Measurements from ENCODE around the gene SQSTM1. TPM values are rescaled to one million over a fixed set of nuclear protein-coding genes. Genes with fewer than 3 reads are reported as not detected.
A peak's percentile ranks its signal among the peaks of the same experiment; 100 is the strongest.

SQSTM1 gene
- total RNA-seq, 1 donor from 2014 or later, result 265 TPM

DNA sequence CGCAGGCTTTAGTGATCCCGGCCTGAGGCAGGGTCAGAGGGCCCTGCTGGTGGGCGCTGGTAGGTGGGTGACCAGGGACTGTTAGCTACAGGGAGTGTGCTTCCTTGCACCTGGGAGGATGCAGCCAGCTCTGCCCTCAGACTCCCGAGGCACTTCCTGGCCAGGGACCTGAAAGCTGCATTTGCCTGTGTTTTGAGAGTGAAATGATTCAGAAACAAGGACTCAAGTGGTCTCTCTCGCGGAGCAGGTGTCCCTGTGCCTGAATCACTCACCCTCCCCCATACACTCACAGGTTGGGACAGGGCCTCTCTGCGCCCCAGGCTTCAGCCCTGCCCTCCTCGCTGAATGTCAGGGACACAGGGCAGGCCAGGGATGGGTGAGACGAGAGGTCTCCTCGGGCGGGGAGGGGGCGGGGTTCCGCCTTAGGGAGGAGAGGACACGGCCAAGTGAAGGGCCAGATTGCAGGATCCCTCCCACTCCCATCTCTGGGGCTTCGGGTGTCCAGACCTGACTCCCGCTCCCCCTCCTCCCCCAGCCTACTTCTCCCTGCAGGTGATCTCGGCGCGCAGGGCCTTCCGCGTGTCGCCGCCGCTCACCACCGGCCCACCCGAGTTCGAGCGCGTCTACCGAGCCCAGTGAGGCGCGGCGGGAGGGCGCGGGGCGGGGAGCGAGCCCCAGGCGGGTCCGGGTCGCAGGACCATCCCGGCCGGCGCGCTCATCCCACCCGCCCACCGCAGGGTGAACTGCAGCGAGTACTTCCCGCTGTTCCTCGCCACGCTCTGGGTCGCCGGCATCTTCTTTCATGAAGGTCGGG lies 25.4 kb upstream of the SQSTM1 start:
- peak; percentile 54 for DNase-seq (ENCODE audit: low spot score)

DNA sequence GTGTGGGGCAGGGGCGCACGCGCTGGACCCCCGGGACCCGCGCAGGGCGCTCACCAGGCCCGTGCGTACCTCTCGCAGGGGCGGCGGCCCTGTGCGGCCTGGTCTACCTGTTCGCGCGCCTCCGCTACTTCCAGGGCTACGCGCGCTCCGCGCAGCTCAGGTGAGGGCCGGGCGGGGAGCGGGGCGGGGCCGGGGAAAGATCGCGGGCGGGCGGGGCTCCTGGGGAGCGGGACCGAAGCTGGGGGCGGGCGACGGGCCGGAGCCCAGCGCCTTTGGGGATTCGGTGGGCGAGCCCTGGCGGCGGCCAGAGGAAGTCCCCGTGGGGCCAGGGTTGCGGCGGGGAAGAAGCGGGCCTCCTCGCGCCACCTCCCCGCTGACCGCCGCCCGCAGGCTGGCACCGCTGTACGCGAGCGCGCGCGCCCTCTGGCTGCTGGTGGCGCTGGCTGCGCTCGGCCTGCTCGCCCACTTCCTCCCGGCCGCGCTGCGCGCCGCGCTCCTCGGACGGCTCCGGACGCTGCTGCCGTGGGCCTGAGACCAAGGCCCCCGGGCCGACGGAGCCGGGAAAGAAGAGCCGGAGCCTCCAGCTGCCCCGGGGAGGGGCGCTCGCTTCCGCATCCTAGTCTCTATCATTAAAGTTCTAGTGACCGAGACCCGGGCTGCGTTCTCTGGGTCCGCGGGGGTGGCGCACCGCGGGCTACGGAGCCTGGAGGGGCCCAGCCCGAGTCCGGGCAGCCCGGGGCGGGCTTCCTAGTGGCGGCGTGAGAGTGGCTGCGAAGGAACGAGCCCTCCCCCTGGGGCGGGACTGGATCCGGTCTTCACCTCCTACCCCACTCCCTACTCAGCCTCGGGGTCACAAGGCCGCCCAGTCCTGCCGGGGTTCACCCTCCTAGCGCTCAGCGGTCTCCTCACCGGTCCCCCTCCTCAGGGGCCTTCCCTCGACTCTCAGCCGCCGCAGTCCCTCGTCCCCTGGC lies 24.6 kb upstream of the SQSTM1 start:
- peak; percentile 80 for DNase-seq (ENCODE audit: low spot score)

DNA sequence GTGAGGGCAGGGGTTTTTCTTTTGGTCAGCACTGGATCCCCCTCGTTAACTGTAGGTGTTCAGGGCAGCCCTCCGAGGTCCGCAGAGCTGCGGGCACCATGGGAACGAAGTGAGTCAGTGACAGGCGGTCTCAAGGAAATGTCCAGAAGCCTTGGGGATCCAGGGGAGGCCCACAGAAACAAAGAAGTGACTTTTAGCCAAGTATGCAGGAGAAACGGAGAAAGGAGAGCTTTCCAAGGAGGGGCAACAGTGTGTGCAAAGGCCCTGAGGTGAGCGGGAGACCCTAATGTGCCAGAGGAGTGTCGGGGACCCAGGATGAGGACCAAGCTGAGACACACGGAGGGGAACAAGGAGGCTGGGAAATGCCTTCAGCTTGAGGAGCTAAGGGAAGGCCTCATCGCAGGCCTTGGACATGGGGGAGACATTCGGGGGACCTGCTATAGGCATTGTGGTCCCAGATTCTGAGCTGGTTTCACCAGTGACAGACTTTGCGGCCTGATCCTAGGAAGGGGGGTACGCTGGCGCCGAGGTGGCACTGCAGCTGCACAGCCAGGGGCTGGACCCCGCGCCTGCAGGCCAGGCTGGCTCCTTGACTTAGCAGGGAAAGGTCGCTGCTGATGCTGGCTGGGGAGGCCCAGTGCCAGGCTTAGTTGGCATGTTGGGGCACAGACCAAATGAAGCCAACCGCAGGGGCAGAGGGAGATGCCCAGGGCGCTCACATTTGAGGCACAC lies 23.7 kb upstream of the SQSTM1 start:
- DNase-seq (ENCODE audit: low spot score), result peak; percentile 44

DNA sequence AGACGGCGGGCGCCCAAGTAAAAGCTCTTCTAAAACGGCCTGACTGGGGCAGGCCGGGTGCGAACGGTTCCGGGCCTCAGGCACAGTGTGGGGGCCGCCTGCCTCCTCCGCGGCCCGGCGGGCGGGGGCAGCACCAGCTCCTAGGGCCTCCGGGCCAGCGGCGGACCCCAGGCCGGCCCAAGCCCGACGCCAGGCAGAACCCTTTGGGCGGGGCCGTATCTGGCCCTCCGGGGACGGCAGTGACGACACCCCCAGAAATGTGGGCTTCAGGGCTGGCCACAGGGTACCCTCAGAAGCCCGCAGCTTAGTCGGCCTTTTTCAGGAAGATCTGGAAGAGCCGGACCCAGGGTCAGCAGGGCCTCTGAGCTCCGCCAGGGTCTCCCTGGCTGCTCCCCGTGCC lies 23.0 kb upstream of the SQSTM1 start:
- no peak for DNase-seq (ENCODE audit: low spot score)

DNA sequence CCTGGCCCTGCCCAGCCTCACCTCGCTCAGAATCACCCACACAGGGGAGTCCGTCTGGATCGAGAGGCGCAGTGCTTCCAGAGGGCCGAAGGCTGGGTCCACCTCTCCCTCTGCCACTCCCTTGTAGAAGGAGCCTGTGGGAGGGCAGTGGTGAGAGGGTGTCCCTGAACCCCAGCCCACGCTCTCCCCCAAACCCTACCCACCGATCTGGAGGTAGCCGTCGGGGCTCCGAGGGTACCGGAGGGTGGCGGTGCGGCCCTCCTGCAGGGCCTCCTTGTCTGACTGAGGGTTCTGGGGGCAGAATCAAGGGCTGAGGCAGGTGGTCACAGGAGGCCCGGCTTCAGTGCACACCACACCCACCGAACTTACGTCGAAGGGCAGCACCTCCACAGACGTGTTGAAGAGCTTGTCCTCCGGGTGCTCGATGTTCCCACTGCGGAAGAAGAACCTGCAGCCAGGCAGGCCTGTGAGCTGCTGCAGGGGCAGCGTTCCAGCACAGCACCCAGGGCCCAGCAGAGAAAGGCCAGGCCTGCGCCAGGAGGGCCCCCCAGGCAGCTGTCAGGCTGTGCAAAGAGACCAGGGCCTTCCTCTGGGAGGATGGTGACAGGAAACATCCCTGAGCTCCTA lies 22.4 kb upstream of the SQSTM1 start:
- no peak for DNase-seq (ENCODE audit: low spot score)

DNA sequence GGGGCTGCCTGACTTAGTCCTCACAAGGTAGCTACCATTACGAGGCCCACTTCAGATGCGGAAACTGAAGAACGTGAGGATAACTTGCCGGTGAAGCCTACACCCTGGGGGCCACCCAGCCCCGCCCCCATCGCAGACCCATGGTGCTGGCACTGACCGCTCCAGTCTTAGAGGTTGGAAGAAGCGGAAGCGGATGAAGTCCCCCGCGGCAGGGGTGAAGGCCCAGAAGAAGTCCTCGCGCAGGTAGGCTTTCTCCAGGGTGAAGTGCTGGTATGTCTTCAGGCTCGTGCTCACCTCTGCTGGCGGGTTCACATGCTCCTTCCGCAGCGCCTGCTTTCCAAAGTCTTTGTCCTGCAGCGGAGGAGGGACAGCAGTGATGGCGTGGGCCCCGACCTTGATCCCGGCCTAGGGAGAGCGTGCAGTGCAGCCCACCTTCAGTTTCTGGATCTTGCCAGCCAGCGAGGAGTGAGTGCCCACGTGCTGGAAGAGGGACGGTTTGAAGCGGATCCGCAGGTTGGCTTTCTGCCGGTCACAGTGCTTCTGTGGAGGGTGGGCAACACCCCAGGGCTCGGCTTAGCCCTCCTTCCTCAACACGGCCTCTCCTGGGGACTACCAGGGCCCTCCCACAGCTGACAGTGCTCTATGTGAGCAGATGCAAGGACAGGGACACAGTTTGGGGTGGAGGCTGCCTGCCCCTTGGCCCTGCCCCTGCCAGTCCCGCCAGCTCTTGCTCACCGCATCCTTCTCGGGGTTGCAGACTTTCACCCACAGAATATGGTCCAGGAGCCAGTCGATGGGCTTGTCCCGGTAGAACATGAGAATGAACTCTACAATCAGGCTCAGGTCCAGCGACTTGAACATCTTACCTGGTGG lies 21.7 kb upstream of the SQSTM1 start:
- peak; percentile 43 for DNase-seq (ENCODE audit: low spot score)

DNA sequence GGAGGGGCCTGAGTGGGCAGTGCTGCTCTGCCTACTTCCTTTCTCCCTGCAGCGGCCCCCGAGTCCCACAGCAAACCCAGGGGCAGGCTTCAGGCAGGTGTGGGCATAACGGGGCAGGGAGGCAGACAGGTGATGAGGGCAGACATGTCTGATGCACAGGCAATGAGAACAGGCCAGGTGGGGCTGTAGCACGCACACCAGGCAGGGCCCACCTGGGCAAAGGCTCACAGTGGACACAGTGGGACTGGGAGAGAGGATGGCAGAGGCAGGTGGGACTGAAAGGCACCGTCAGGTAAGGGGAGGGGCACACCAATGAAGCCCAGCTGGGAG lies 21.1 kb upstream of the SQSTM1 start:
- DNase-seq (ENCODE audit: low spot score), result no peak

DNA sequence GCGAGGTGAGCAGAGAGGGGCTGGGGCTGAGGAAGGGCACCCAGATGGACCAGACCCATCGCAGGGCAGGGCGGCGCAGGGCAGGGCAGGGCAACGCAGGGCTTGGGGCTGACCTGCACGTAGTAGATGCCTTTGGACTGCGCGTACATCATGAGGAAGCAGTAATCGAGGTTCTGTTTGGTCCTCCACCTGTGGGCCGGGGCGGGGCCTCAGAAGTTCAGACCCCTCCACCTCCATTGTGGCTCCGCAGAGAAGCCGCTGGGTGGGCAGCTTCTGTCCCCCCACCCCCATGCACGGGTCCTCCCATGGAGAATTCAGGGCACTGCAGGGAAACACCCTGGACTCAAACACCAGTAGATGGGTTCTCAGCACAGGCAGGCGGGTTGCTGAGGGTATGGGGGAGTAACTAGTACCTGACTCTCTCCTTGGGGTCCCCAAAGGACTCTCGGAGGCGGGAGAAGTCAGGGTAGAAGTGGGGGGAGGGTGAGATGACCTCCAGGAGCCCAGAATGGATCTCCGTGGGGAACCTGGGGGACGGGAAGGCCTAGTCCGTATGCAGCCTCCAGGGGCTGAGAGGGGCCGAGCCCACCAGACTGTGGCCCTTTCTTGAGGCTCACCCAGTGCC lies 20.5 kb upstream of the SQSTM1 start:
- no peak for DNase-seq (ENCODE audit: low spot score)

DNA sequence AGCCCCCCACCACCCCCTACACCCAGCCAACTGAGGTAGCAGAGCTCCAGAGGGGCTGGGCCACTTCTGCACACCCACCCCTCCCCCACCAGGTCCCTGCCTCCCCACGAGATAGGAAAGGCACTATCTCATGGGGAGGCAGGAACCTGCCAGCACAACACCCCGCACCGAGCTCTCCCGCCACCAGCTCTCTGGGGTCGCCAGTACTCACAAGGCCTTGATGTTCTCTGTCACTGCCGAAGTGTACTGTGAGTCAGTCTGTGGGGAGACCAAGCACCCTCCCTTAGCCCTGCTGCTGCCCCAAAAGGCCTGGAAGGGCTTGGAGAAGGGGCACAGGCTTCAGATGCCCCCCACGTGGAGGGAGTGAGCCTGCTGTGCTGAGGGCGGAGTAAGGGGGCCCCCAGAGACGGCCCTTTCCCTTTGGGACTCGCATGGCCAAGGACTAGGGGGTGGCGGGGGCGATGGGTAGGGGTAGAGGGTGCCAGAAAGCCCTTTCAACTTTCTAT lies 20.0 kb upstream of the SQSTM1 start:
- no peak for DNase-seq (ENCODE audit: low spot score)

DNA sequence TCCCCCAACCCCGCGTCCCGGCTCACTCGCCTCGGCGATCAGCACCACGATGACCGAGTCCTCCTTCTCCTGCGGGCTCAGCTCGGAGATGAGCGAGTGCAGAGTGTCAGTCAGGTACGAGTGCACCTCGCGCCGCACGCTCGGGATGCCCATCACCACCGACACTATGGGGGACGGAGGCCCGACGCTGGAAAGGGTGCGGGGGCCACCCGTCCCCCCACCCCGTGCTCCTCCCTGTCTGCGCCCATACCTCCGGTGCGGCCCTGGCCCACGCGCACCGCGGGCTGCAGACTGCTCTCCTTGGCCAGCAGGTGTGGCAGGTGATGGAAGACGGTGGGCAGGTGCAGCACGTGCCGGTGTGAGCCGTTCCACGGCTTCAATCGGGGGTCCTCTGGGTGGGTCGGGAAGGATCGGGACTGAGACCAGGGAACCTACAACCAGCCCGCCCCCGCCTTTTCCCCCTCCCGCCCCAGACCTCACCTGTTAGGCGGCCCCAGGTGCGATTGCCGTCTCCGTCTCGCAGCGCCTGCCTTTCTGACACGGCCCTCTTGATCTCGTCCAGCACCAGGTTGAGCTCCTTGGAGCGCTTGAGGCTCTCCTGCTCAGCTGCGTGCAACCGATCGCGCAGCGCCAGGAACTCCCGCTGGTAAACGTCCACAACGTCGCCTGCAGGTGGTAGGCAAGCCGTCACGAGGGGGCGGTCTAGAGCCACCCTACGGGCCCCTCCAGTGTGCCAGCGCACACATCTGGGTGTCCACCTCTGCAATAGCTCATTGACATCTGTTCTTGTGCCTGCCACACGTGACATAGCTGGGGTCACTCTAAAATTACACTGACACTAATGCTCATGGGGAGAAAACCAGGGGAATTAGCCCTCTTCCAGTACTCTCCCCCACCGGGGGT lies 19.1 kb upstream of the SQSTM1 start:
- peak; percentile 76 for DNase-seq (ENCODE audit: low spot score)

DNA sequence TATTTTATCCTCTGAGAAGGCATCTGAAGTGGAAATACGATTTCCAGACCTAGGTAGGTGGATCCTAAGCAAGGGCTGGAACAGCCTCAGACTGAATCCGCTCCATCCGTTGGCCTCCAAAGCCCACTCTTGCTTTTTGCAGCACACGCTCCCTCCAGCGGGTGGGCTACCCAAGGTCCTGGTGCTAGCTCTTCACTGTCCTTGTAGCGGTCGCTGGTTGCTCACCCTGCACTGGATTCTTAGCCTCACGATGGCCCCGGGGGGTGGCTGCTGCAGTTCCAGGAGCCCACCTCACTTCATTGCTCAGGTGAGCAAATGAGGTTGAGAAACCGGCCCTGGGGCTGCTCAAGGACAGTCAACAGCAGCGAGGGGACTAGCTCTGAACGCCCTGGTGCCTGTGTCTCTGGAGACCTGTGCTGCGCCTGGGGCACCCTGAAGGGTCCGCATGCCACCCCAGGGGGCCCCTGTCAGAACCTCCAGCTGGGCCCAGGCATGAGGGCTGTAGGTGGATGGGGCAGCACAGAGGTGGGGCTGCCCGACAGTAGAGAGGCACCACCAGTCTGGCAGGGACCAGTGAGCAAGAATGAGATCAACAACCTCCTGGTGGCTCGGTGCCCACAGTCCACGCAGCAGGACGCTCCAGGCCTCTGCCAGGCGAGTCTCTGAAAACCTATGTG lies 18.4 kb upstream of the SQSTM1 start:
- DNase-seq (ENCODE audit: low spot score), result no peak

DNA sequence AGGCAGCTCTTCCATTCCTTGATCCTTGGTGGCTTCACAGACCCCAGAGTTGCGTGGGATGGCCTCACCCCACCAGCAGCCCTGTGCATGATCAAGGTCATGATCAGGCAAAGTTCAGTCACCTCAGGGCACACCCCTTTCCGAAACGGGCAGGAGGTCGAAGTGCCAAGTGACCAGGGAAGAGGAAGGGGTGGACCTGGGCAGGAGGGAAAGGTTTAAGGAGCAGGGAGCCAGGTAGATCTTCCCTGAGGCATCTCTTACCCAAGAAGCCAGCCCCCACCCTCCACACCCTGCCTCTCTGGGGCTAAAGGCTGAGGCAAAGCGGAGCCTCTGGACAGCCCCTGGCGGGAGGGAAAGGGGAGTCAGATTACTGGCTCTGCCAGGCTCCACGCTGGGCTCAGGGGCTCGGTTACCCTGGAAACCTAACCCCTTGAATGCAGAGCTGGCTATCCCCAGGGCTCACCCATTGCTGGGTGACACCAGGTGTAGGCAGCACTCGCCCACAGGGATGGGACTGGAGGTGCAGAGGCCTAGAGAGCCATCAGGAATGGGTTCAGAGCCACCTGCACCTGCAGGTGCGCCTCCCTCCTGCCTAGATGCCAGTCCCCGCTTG lies 17.6 kb upstream of the SQSTM1 start:
- DNase-seq (ENCODE audit: low spot score), result no peak

DNA sequence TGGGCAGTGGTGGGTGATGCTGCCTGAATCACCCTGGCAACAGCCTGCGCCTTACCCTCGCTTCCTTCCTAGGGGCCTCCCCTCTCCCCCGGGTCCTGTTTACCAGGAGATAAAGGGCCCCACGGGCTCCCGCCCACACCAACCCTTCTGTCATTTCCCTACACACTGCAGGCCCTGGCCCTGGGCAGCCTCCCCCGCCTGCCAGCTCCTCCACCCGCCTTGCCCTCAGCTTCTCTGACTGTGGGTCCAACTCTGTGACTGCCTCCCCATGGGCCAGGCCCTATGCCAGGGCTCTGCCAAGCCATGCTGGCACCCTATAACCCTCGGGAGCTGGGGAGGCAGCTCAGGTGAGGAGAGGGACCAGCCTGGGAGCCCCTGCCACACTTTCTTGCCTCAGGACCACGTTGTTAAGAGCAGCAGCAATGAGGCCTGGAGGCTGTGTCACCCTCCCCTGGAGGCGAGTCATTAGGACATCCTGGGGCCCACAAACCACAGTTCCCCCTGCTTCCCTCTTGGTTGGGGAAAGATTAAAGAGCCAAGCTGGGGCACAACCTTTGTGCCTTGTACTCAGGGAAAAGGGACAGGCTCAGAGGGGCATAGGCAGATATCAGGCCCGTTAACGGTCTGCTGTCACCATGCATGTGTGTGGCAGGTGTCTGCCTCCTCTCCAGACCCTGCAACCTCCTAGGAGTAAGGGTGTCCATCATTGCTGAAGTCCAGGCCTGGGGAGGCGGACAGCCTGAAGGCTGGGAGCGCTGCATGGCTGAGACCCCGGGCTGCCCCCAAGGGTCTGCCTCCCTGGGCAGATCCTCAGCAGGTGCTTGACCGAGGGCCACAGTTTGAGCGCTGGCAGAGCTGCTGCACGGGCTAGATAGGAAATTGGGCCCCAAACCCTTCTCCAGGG lies 16.8 kb upstream of the SQSTM1 start:
- DNase-seq (ENCODE audit: low spot score), result peak; percentile 44

DNA sequence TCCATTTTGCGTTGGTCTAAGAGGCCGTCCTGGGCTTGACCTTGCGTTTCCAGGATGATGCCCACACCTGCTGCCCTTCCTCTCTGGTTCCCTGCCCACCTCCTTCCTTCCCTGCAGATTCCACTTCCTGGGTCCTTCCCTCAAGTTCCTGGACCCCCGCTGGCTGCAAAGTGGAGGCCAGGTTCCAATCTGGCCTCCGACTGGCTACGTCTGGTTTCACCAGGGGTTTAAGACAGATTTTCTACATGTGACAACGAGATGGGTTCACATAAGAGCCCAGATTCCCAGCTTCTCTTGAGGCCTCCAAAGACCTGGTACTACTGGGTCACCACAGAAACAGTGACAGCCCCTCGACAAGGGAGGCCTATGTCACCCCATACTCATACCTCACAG lies 16.2 kb upstream of the SQSTM1 start:
- no peak for DNase-seq (ENCODE audit: low spot score)

DNA sequence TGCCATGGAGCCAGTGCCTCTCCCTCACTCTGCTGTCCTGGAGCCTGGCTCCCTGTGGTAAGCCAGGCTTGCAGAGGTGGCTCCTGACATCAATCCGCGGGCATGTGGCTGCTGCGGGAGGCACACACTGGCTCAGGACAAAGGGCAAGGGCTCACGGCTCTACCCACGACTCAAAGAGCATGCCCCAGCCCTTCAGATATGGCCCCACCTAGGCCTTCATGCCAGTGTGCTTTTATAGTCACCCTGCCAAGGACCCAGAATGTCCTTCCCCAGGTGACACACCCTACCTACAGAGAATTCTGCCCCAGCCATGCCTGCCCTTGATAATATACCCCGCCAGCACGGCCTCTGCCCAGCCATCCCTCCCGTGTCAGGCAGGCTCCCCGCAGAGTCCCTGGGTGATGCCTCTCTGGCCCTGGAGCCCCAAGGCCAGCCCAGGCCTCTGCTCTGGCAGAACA lies 15.6 kb upstream of the SQSTM1 start:
- DNase-seq (ENCODE audit: low spot score), result no peak

DNA sequence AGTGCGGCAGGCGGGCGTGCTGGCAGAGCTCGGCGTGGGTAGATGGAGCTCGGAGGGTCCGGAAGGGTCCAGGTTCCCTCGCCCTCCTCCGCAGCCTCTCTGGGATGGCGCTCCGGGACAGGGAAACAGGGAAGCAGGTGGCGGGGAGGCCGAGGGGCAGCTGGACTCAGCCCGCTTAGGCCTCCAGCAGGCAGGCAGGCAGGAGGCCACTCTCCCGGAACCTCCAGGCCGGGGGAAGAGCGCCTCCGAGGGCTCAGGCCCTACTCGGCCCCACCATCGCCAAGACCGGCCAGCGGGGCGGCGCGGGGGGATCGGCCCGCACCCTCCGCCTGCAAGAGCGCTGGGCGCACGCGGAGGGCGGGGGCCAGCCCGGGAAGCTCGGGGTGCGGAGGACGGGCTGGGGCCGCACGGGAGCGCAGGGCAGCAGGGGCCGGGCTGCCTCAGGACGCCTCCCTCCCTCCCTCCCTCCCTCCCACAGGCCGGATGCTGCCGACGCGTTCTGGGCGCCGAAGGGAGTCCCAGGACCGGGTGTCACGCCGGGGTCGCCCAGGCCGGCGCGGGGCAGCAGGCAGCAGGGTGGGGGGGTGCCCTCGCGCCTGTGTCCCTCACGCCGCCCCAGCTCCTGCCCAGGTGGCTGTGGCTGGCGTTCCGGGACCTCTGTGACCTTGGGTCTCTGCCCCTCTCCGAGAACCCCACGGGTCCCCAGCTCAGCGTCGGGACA lies 15.0 kb upstream of the SQSTM1 start:
- DNase-seq (ENCODE audit: low spot score), result peak; percentile 45

Data from ureter (tissue), 1 donor.